Urinary bladder (tissue), 4 donors: ENCODE data around the gene AGRP. TPM values are rescaled to one million over a fixed set of nuclear protein-coding genes. Genes with fewer than 3 reads are reported as not detected.

Source experiments
- DNase-seq: peaks from one replicate; pipeline ENCODE4 v3.0.0-alpha.2; 2015; ENCODE audit errors: extremely low spot score
- H3K27ac ChIP-seq: one replicate; pipeline ENCODE4 v1.5.1; 2013; ENCODE audit warnings: low read depth, mild to moderate bottlenecking, moderate library complexity
- H3K36me3 ChIP-seq: one replicate; pipeline ENCODE4 v1.6.1; 2013; ENCODE audit warnings: mild to moderate bottlenecking, moderate library complexity; ENCODE audit not compliant: insufficient read depth
- H3K4me1 ChIP-seq: one replicate; pipeline ENCODE4 v1.6.1; 2013; ENCODE audit warnings: mild to moderate bottlenecking, moderate library complexity; ENCODE audit not compliant: insufficient read depth
- H3K4me3 ChIP-seq: one replicate; pipeline ENCODE4 v1.5.1; 2013; ENCODE audit warnings: low read depth, low read length
- WGBS: extraction: QIAGEN DNeasy Blood & Tissue Kit; methylation state at CpG from one replicate; pipeline ENCODE4 v1.1.7; 2013; 5-methylcytosine and 5-hydroxymethylcytosine counted together
- polyA plus RNA-seq: library from polyadenylated mRNA; stranded (reverse); fragments of 200-250 nt; gene quantifications from one replicate; pipeline ENCODE4 v1.2.3, GENCODE V29; 2013
- total RNA-seq: library from RNA; depleted of rRNA; stranded (reverse); fragments of >200 nt; gene quantifications from one replicate; pipeline ENCODE4 v1.2.3, GENCODE V29; 2014
- donor health status: healthy with polysubstance abuse.
- donor health status: healthy.

The AGRP gene
- total and polyA plus RNA-seq, 2 donors: not detected

- Histone ChIP-seq H3K27ac (no peak overlapping the region), H3K4me3 (no peak overlapping the region), H3K36me3 (no peaks in the 10 kb centered on the region), H3K4me1 (no peaks in the 10 kb centered on the region)
- WGBS: 95% methylated on average over 4 of the region's 4 CpGs
- no peak for DNase-seq
Measured at GRCh38 chr16:67463691-67464090, 19.7 kb downstream of the AGRP start.

- WGBS: 64% methylated on average over 5 of the region's 5 CpGs
- no peaks in the 10 kb centered on the region for H3K36me3 ChIP-seq
- no peak for DNase-seq
- H3K4me3 ChIP-seq: no peak overlapping the region
- H3K4me1 ChIP-seq: no peaks in the 10 kb centered on the region
- H3K27ac ChIP-seq: no peak overlapping the region
Measured at GRCh38 chr16:67463059-67463458, 20.3 kb downstream of the AGRP start.

GRCh38 chr16:67462279-67462655 is 21.1 kb downstream of the AGRP start:
- no peak overlapping the region for H3K4me3 ChIP-seq
- peaks cover 1% of the 10 kb centered on the region for H3K4me1 ChIP-seq
- H3K27ac ChIP-seq: no peak overlapping the region
- no peaks in the 10 kb centered on the region for H3K36me3 ChIP-seq
- 86% methylated on average over 5 of the region's 5 CpGs for WGBS
- no peak for DNase-seq

GRCh38 chr16:67461600-67462278 is 21.6 kb downstream of the AGRP start:
- Histone ChIP-seq H3K4me3 (no peak overlapping the region), H3K27ac (no peak overlapping the region), H3K4me1 (peaks cover 1% of the 10 kb centered on the region), H3K36me3 (no peaks in the 10 kb centered on the region)
- WGBS: 83% methylated on average over 8 of the region's 8 CpGs
- DNase-seq: no peak

GRCh38 chr16:67460961-67461360 is 22.4 kb downstream of the AGRP start:
- Histone ChIP-seq H3K4me1 (peaks cover 1% of the 10 kb centered on the region), H3K27ac (no peak overlapping the region), H3K4me3 (no peak overlapping the region), H3K36me3 (no peaks in the 10 kb centered on the region)
- no peak for DNase-seq
- WGBS: 88% methylated on average over 2 of the region's 2 CpGs

GRCh38 chr16:67460168-67460567 is 23.2 kb downstream of the AGRP start:
- Histone ChIP-seq H3K4me3 (no peak overlapping the region), H3K36me3 (no peaks in the 10 kb centered on the region), H3K27ac (no peak overlapping the region), H3K4me1 (peaks cover 1% of the 10 kb centered on the region)
- DNase-seq: no peak
- 75% methylated on average over 5 of the region's 5 CpGs for WGBS

- no peaks in the 10 kb centered on the region for H3K36me3 ChIP-seq
- WGBS: 66% methylated on average over 3 of the region's 3 CpGs
- DNase-seq: no peak
- peaks cover 1% of the 10 kb centered on the region for H3K4me1 ChIP-seq
- no peak overlapping the region for H3K4me3 ChIP-seq
- no peak overlapping the region for H3K27ac ChIP-seq
Measured at GRCh38 chr16:67459861-67460150, 23.5 kb downstream of the AGRP start.

GRCh38 chr16:67459066-67459860 is 24.1 kb downstream of the AGRP start:
- 60% methylated on average over 7 of the region's 7 CpGs for WGBS
- Histone ChIP-seq H3K36me3 (no peaks in the 10 kb centered on the region), H3K4me1 (peaks cover 1% of the 10 kb centered on the region), H3K4me3 (no peak overlapping the region), H3K27ac (no peak overlapping the region)
- no peak for DNase-seq

- Histone ChIP-seq H3K36me3 (no peaks in the 10 kb centered on the region), H3K4me3 (no peak overlapping the region), H3K4me1 (peaks cover 1% of the 10 kb centered on the region), H3K27ac (no peak overlapping the region)
- no peak for DNase-seq
- 75% methylated on average over 6 of the region's 6 CpGs for WGBS
Measured at GRCh38 chr16:67458121-67458641, 25.2 kb downstream of the AGRP start.

GRCh38 chr16:67457611-67458010 is 25.7 kb downstream of the AGRP start:
- no peaks in the 10 kb centered on the region for H3K36me3 ChIP-seq
- H3K4me1 ChIP-seq: peaks cover 1% of the 10 kb centered on the region
- no peak overlapping the region for H3K4me3 ChIP-seq
- WGBS: 44% methylated on average over 7 of the region's 7 CpGs
- H3K27ac ChIP-seq: no peak overlapping the region
- DNase-seq: no peak

- Histone ChIP-seq H3K4me3 (no peak overlapping the region), H3K4me1 (peaks cover 1% of the 10 kb centered on the region)
Measured at GRCh38 chr16:67456391-67457081, 26.8 kb downstream of the AGRP start.

GRCh38 chr16:67454852-67455251 is 28.5 kb downstream of the AGRP start:
- H3K36me3 ChIP-seq: no peaks in the 10 kb centered on the region
- 91% methylated on average over 6 of the region's 6 CpGs for WGBS
- no peak for DNase-seq
- no peak overlapping the region for H3K4me3 ChIP-seq
- H3K4me1 ChIP-seq: peaks cover 1% of the 10 kb centered on the region
- H3K27ac ChIP-seq: no peak overlapping the region

More at GRCh38 chr16:67456391-67457081, 26.8 kb downstream of the AGRP start:
- WGBS: 35% methylated on average over 6 of the region's 6 CpGs
- H3K36me3 ChIP-seq: no peaks in the 10 kb centered on the region
- H3K27ac ChIP-seq: no peak overlapping the region
- DNase-seq: no peak

- WGBS: 88% methylated on average over 5 of the region's 5 CpGs
- Histone ChIP-seq H3K4me3 (no peak overlapping the region), H3K4me1 (peaks cover 1% of the 10 kb centered on the region), H3K36me3 (no peaks in the 10 kb centered on the region), H3K27ac (no peak overlapping the region)
- DNase-seq: no peak
Measured at GRCh38 chr16:67454104-67454503, 29.2 kb downstream of the AGRP start.
